Cardiac muscle cell (in vitro differentiated cells and primary cell): ENCODE results near the gene RNF220. TPM values are rescaled to one million over a fixed set of nuclear protein-coding genes. Genes with fewer than 3 reads are reported as not detected.

Source experiments
- DNase-seq, 2 donors: peaks; one replicate each; pipeline versions ENCODE4 v3.0.0 to v3.0.0-alpha.2; 2010 to 2017; ENCODE audit warnings: low read depth in 1 of 2, low spot score in 1 of 2
- H3K27ac ChIP-seq: fragments of 200-600 bp; sonication (generic); 2 replicates; pipeline ENCODE4 v1.5.1; 2016
- H3K27me3 ChIP-seq: fragments of 200-600 bp; sonication (generic); 2 replicates; pipeline ENCODE4 v1.6.0; 2016; ENCODE audit warnings: control low read depth
- H3K36me3 ChIP-seq: fragments of 200-600 bp; sonication (generic); 2 replicates; pipeline ENCODE4 v1.5.1; 2016; ENCODE audit warnings: control low read depth
- H3K4me1 ChIP-seq: fragments of 200-600 bp; sonication (generic); 2 replicates; pipeline ENCODE4 v1.8.1; 2017; ENCODE audit warnings: low read depth, mild to moderate bottlenecking, mixed run types
- H3K4me3 ChIP-seq: fragments of 200-600 bp; sonication (generic); 2 replicates; pipeline ENCODE4 v1.5.1; 2016; ENCODE audit warnings: mild to moderate bottlenecking
- H3K9me3 ChIP-seq: fragments of 200-600 bp; sonication (generic); 2 replicates; pipeline ENCODE4 v1.5.1; 2017; ENCODE audit warnings: low read depth, mild to moderate bottlenecking, control low read depth
- CTCF ChIP-seq: IDR thresholded peaks from 2 replicates; pipeline ENCODE4 v1.5.1; 2012; ENCODE audit warnings: low read depth, mild to moderate bottlenecking, low read length
- polyA plus RNA-seq: library from polyadenylated mRNA; unstranded; fragments of >200 nt; fragmentation: Nextera tagmentation; extraction: Ambion mirVana; gene quantifications from 2 replicates; pipeline ENCODE4 v1.2.1, GENCODE V29; 2016
- total RNA-seq: library from RNA; depleted of rRNA; stranded (reverse); fragments of >200 nt; gene quantifications from 2 replicates; pipeline ENCODE4 v1.2.3, GENCODE V29; 2016

Gene RNF220
- total and polyA plus RNA-seq, 2 experiments from 2014 or later: 57.6 to 142 TPM

DNA sequence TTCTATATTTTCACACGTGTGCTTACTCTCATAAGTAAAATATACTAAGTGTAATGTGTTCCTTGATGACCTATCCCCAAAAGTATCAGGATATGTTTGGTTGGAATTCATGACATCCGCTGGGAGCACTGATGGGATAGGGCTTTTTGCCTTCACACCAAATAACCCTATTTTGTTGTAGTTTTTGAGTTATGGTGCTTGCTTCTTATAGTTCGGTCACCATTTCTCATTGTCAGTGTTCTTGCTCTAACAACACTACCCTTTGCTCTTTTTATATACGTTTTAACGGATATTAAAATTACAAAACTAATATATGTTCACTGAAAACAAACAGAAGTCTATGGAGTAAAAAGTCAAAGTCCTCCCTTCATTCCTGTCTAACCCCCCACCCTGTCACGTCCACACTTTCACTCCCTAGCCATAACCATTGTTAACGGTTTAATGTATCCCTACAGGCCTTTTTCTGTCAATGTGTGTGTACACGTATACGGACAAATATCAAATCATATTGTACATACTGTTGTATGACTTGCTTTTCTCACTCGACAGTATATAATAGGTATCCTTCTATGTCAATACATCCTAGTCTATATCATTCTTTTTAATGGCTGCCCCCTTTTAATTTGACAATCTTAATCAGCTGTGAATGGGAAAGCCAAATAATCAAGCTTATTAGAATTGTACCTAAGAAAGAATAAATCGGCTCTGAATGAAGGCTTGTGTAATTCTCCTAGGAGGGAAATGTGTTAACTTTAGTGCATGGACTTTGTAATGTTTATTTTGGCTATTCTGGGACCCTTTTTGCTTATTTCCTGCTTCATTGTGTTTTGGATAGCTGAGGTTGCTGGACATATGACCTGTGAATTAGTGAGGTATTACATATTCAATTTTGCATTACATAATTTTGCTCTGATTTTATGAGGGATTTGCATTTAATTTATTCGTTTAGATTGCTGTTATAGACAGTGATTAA lies 3.5 kb upstream of the RNF220 start:
- no peak for TF ChIP-seq CTCF
- Histone ChIP-seq H3K4me1 (peaks cover 8% of the 10 kb centered on the region), H3K27ac (no peak overlapping the region), H3K27me3 (peaks cover 50% of the 10 kb centered on the region), H3K36me3 (no peaks in the 10 kb centered on the region), H3K9me3 (no peaks in the 10 kb centered on the region), H3K4me3 (no peak overlapping the region)
- no peak for DNase-seq

GRCh38 chr1:44405798-44406736 lies 1.0 kb downstream of the RNF220 start:
- Histone ChIP-seq H3K27me3 (peaks cover 59% of the 10 kb centered on the region), H3K9me3 (no peaks in the 10 kb centered on the region), H3K27ac (no peak overlapping the region), H3K4me3 (peak overlapping the region; percentile 42), H3K36me3 (no peaks in the 10 kb centered on the region), H3K4me1 (peaks cover 13% of the 10 kb centered on the region)
- no peak for TF ChIP-seq CTCF
- peak in 1 of 2 donors; percentile 44 for DNase-seq

DNA sequence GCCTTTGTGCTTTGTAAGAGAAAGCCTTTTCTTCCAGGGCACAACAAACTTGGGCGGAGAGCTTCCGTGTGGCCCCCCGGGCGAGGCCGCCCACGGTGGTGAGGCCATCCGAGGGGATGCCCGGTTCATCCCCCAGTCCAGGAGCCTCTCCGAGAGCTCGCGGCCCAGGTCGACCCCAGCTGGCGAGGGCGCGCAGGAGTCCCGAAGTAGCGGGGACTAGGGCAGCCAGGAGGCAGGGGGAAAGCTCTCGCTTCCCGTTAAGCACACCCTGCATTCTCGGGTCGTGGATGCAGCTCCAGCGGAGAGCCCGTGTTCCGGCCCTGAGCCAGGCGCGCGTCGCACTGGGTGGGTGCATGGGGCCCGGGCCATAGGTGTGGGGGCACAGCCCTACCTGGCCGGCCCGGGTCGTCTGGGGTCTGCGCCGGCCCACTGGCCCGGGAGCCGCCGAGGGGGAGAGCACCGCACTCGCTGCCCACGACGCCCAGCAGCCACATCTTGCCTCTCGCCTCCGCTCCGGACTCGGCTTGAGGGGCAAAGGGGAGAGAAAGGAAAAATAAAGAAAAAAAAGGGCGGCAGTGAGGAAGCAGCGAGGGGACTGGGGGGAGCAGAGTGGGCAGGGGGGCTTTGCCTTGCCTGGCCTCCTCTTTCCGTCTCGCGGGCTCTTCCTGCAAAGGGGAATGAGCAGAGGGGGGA lies 1.8 kb downstream of the RNF220 start:
- H3K4me3 ChIP-seq: peak overlapping the region; percentile 42
- H3K4me1 ChIP-seq: peaks cover 13% of the 10 kb centered on the region
- H3K27ac ChIP-seq: no peak overlapping the region
- peaks cover 67% of the 10 kb centered on the region for H3K27me3 ChIP-seq
- TF ChIP-seq CTCF: no peak
- H3K36me3 ChIP-seq: no peaks in the 10 kb centered on the region
- no peaks in the 10 kb centered on the region for H3K9me3 ChIP-seq
- peak in 1 of 2 donors; percentile 27 for DNase-seq

GRCh38 chr1:44407430-44408211 lies 2.6 kb downstream of the RNF220 start:
- Histone ChIP-seq H3K4me3 (peak overlapping the region; percentile 13), H3K27me3 (peaks cover 71% of the 10 kb centered on the region), H3K4me1 (peaks cover 13% of the 10 kb centered on the region), H3K9me3 (no peaks in the 10 kb centered on the region), H3K27ac (no peak overlapping the region), H3K36me3 (no peaks in the 10 kb centered on the region)
- peak in 1 of 2 donors; percentile 34 for DNase-seq
- no peak for TF ChIP-seq CTCF

DNA sequence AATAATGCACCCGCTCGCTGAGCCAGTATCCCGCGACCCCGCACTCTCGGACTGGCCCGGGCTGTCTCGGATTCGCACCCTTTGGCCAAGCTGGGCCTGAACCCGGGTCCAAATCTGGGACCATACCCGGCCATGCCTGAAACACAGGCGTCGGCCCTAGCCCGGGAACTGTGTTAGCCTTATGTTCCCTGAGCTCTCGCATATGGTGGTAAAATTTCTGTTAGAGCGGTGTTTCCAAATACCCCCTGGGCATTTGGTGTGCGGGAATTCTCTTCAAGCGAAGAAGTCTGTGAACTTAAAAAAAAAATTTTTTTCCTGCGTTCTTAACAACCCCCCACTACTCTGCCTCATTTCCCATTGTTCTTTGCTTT lies 3.1 kb downstream of the RNF220 start:
- no peak for TF ChIP-seq CTCF
- Histone ChIP-seq H3K9me3 (no peaks in the 10 kb centered on the region), H3K27ac (no peak overlapping the region), H3K36me3 (no peaks in the 10 kb centered on the region), H3K4me3 (no peak overlapping the region), H3K4me1 (peaks cover 18% of the 10 kb centered on the region), H3K27me3 (peaks cover 71% of the 10 kb centered on the region)
- no peak for DNase-seq
